Measurements from ENCODE around the gene ANKRD13A. TPM values are rescaled to one million over a fixed set of nuclear protein-coding genes. Genes with fewer than 3 reads are reported as not detected.
"Not testable (repeated sequence)": the region's sequence is repeated elsewhere in the genome, so short reads cannot be mapped to it uniquely, and the experiment has no call there.

ANKRD13A gene
- total RNA-seq, 2 donors from 2014 or later: 64.7 to 65.2 TPM

- not testable (repeated sequence) for H3K9me3 Mint-ChIP-seq; ATAC-seq; DNase-seq (ENCODE audit: low spot score in 2 of 2)
- peak overlapping the region; percentile 85 to 99 for H3K27ac Mint-ChIP-seq
- H3K36me3 Mint-ChIP-seq: peaks cover 0 to 12% of the 10 kb centered on the region in 2 donors
Observed at GRCh38 chr12:110049034-110049433, 49.8 kb downstream of the ANKRD13A start.

DNA sequence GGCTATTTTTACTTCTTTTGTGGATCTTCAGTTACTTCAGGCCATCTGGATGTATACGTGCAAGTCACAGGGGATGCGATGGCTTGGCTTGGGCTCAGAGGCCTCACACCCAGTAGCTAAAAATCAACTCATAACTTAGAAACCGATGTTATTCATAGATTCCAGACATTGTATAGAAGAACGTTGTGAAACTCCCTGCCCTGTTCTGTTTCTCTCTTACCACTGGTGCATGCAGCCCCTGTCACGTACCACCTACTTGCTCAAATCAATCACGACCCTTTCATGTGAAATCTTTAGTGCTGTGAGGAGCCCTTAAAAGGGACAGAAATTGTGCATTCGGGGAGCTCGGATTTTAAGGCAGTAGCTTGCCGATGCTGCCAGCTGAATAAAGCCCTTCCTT is 50.4 kb downstream of the ANKRD13A start:
- not testable (repeated sequence) for ATAC-seq; DNase-seq (ENCODE audit: low spot score in 2 of 2); H3K9me3 Mint-ChIP-seq
- H3K36me3 Mint-ChIP-seq: peaks cover 0 to 12% of the 10 kb centered on the region in 2 donors
- H3K27ac Mint-ChIP-seq: peak overlapping the region in 1 of 2 donors; percentile 85

DNA sequence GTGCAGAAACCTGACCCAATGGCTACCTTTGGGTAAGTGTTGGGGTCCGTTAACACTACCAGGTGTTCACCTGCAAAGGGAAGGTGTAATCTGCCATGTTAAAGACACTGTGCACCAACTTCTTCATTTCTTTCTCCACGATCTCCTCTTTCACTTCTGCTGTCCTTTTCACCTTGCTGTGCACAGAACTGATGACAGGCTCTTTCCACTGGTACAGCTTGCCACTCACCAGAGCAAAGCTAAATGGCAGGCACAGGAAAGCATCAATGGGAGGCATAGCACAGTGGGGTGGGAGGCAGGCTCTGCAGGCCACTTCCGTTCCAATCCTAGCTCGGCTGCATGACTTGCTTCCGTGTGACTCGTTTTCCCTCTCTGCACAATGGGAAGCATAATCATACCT is 51.7 kb downstream of the ANKRD13A start:
- H3K9me3 Mint-ChIP-seq: no peaks in the 10 kb centered on the region
- H3K27ac Mint-ChIP-seq: no peak overlapping the region
- H3K36me3 Mint-ChIP-seq: peaks cover 0 to 12% of the 10 kb centered on the region in 2 donors
- no peak for ATAC-seq
- no peak for DNase-seq (ENCODE audit: low spot score in 2 of 2)

DNA sequence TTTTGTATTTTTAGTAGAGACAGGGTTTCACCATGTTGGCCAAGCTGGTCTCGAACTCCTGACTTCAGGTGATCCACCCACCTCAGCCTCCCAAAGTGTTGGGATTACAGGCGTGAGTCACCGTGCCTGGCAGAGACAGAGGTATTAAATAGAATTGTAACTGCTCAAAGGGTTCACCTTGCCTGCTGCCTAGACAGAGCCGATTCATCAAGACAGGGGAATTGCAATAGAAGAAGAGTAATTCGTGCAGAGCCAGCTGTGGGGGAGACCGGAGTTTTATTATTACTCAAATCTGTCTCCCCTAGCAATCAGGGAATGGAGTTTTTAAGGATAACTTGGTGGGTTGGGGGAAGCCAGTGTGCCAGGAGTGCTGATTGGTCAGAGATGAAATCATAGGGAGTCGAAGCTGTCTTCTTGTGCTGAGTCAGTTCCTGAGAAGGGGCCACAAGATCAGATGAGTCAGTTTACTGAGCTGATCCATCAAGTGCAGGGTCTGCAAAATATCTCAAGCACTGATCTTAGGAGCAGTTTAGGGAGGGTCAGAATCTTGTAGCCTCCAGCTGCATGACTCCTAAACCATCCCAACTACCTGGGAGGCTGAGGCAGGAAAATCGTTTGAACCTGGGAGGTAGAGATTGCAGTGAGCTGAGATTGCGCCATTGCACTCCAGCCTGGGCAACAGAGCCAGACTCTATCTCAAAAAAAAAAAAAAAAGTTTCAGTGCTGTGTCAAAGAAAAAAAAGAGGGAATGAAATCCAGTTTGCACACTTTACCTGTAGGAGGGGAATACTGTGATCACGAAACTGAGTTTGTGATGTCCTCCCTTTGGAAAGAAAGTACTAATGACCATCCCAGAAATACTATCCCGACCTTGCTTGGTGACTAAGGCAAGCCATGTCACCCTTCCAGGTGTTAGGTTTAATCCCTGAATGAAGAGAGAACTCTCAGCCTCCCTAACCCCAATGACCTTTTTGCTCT is 56.4 kb downstream of the ANKRD13A start:
- peak; percentile 56 to 71 for ATAC-seq
- not testable (repeated sequence) for H3K9me3 Mint-ChIP-seq; DNase-seq (ENCODE audit: low spot score in 2 of 2); H3K36me3 Mint-ChIP-seq
- H3K27ac Mint-ChIP-seq: peak overlapping the region; percentile 30 to 40

DNA sequence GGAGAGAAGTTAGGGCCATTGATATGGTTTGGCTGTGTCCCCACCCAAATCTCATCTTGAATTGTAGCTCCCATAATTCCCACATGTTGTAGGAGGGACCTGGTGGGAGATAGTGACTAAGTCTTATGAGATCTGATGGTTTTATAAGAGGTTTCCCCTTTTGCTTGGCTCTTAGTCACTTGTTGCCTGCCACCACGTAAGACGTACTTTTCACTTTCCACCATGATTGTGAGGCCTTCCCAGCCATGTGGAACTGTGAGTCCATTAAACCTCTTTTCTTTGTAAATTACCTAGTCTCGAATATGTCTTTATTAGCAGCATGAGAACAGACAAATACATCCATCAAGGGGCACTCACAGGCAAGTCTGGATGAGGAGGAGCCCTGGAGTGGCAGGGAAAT is 57.4 kb downstream of the ANKRD13A start:
- DNase-seq (ENCODE audit: low spot score in 2 of 2); H3K9me3 Mint-ChIP-seq; H3K36me3 Mint-ChIP-seq; H3K27ac Mint-ChIP-seq: not testable (repeated sequence)
- ATAC-seq: peak in 1 of 2 donors; percentile 41

GRCh38 chr12:110058875-110059615 is 59.8 kb downstream of the ANKRD13A start:
- no peaks in the 10 kb centered on the region for H3K9me3 Mint-ChIP-seq
- H3K36me3 Mint-ChIP-seq: no peaks in the 10 kb centered on the region
- ATAC-seq (no peak), DNase-seq (ENCODE audit: low spot score in 2 of 2) (no peak)
- H3K27ac Mint-ChIP-seq: no peak overlapping the region

DNA sequence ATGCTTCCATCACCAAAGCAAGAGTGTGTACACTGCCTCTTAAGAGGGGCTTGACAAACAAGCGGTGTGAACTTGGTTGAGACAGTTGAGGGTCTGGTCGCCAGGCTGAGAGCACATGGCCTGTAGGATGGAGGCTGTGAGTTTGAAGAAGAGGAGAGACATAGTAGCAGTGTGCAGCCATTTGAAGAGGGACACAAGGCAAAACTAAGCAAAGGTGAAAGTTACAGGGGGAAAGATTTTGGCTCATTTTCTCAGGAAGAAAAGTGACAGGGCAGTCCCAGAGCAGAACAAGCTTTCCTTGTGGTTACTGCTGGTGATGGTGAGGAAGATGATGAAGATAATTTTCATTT is 60.4 kb downstream of the ANKRD13A start:
- no peaks in the 10 kb centered on the region for H3K36me3 Mint-ChIP-seq
- ATAC-seq (no peak), DNase-seq (ENCODE audit: low spot score in 2 of 2) (no peak)
- peak overlapping the region in 1 of 2 donors; percentile 70 for H3K27ac Mint-ChIP-seq
- H3K9me3 Mint-ChIP-seq: no peaks in the 10 kb centered on the region

DNA sequence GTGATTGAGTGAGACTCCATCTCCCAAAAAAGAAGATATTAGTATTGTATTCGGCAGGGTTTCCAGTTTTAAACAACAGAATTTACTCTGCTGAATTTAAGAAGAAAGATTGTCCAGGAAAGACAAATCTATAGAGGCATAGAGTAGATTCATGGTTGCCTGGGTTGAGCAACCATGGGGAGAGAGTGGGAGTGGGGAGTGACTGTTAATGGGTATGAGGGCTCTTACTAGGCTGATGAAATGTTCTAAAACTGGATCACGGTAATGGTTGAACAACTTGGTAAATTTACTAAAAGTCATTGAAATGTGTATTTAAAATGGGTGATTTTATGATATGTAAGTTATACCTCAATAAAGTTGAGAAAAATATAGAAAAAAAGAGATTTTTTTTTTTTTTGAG is 63.0 kb downstream of the ANKRD13A start:
- ATAC-seq (no peak), DNase-seq (ENCODE audit: low spot score in 2 of 2) (no peak)
- no peaks in the 10 kb centered on the region for H3K36me3 Mint-ChIP-seq
- H3K9me3 Mint-ChIP-seq: no peaks in the 10 kb centered on the region
- H3K27ac Mint-ChIP-seq: no peak overlapping the region

DNA sequence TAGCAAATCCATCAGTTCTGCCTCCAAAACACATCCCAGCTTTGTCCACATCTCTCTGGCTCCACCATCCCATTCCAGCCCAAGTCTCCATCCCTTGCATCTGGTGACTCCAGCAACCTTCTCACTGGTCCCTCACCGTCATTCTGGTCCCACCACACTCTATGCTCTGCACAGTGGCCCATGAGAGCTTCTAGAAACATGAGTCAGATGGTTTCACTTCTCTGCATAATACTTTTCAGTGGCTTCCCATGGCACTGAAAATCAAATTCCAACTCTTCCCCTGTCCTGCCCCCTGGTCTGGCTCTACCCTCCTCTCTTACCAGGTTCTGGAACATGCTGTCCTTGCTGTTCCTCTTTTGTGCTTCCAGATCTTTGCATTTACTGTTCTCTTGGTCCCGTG is 66.3 kb downstream of the ANKRD13A start:
- H3K36me3 Mint-ChIP-seq: no peaks in the 10 kb centered on the region
- ATAC-seq (peak; percentile 40 to 47), DNase-seq (ENCODE audit: low spot score in 2 of 2) (no peak)
- no peak overlapping the region for H3K27ac Mint-ChIP-seq
- no peaks in the 10 kb centered on the region for H3K9me3 Mint-ChIP-seq

GRCh38 chr12:110067531-110067930 is 68.3 kb downstream of the ANKRD13A start:
- Mint-ChIP-seq H3K36me3 (peaks cover 6 to 7% of the 10 kb centered on the region in 2 donors), H3K9me3 (no peaks in the 10 kb centered on the region), H3K27ac (no peak overlapping the region)
- ATAC-seq: no peak
- no peak for DNase-seq (ENCODE audit: low spot score in 2 of 2)

- DNase-seq (ENCODE audit: low spot score in 2 of 2); ATAC-seq; H3K9me3 Mint-ChIP-seq; H3K27ac Mint-ChIP-seq; H3K36me3 Mint-ChIP-seq: not testable (repeated sequence)
Observed at GRCh38 chr12:110068115-110068514, 68.9 kb downstream of the ANKRD13A start.

GRCh38 chr12:110068654-110069053 is 69.4 kb downstream of the ANKRD13A start:
- H3K9me3 Mint-ChIP-seq: no peaks in the 10 kb centered on the region
- DNase-seq (ENCODE audit: low spot score in 2 of 2) (no peak), ATAC-seq (no peak)
- H3K27ac Mint-ChIP-seq: no peak overlapping the region
- peaks cover 12 to 13% of the 10 kb centered on the region in 2 donors for H3K36me3 Mint-ChIP-seq

- H3K27ac Mint-ChIP-seq: peak overlapping the region in 1 of 2 donors; percentile 90
- peaks cover 12 to 13% of the 10 kb centered on the region in 2 donors for H3K36me3 Mint-ChIP-seq
- ATAC-seq: peak in 1 of 2 donors; percentile 23
- no peak for DNase-seq (ENCODE audit: low spot score in 2 of 2)
- no peaks in the 10 kb centered on the region for H3K9me3 Mint-ChIP-seq
Observed at GRCh38 chr12:110071504-110071903, 72.3 kb downstream of the ANKRD13A start.

DNA sequence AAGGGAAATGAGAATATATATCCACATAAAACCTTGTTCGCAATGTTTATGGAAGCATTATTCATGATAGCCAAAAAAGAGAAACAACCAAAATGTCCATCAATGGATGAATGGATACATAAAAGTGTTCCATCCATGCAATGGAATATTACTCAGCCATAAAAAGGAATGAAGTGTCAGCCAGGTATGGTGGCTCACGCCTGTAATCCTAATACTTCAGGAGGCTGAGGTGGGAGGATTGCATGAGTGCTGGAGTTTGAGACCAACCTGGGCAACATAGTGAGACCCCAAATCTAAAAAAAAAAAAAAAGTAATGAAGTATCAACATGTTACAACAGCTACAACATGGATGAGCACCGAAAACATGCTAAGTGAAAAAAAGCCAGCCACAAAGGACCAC is 72.7 kb downstream of the ANKRD13A start:
- Mint-ChIP-seq H3K36me3 (peaks cover 12 to 13% of the 10 kb centered on the region in 2 donors), H3K9me3 (no peaks in the 10 kb centered on the region), H3K27ac (peak overlapping the region in 1 of 2 donors; percentile 90)
- ATAC-seq (no peak), DNase-seq (ENCODE audit: low spot score in 2 of 2) (no peak)

DNA sequence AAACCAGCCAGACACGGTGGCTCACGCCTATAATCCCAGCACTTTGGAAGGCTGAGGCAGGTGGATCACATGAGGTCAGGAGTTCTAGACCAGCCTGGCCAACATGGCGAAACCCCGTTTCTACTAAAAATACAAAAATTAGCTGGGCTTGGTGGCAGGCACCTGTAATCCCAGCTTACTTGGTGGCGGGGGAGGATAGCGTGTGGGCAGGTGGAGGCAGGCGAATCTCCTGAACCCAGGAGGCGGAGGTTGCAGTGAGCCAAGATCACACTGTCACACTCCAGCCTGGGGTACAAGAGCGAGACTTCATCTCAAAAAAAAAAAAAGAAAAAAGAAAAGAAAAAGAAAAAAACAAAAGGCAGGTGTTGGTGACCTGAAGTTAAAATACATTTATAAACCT is 73.4 kb downstream of the ANKRD13A start:
- ATAC-seq; DNase-seq (ENCODE audit: low spot score in 2 of 2); H3K9me3 Mint-ChIP-seq: not testable (repeated sequence)
- Mint-ChIP-seq H3K27ac (peak overlapping the region in 1 of 2 donors; percentile 90), H3K36me3 (peaks cover 12 to 13% of the 10 kb centered on the region in 2 donors)

GRCh38 chr12:110073049-110073831 is 74.0 kb downstream of the ANKRD13A start:
- Mint-ChIP-seq H3K9me3 (no peaks in the 10 kb centered on the region), H3K36me3 (peaks cover 12 to 13% of the 10 kb centered on the region in 2 donors), H3K27ac (peak overlapping the region; percentile 75 to 90)
- ATAC-seq (peak; percentile 63 to 71), DNase-seq (ENCODE audit: low spot score in 2 of 2) (peak in 1 of 2 donors; percentile 25)

All from activated naive CD4-positive, alpha-beta T cell treated with anti-CD3 and anti-CD28 coated beads, Interleukin-2, amount 50 U/mL, for 72 hours (primary cell).